GOT3 (cell line): ENCODE measurements around the gene FAM3A.
"Not testable (repeated sequence)": the region's sequence is repeated elsewhere in the genome, so short reads cannot be mapped to it uniquely, and the experiment has no call there.

Experiments
- DNase-seq: peaks from one replicate; lab custom pipeline; 2025; ENCODE audit warnings: mixed read lengths; lab: John Stamatoyannopoulos, UW

Gene FAM3A, protein sequence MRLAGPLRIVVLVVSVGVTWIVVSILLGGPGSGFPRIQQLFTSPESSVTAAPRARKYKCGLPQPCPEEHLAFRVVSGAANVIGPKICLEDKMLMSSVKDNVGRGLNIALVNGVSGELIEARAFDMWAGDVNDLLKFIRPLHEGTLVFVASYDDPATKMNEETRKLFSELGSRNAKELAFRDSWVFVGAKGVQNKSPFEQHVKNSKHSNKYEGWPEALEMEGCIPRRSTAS

DNA sequence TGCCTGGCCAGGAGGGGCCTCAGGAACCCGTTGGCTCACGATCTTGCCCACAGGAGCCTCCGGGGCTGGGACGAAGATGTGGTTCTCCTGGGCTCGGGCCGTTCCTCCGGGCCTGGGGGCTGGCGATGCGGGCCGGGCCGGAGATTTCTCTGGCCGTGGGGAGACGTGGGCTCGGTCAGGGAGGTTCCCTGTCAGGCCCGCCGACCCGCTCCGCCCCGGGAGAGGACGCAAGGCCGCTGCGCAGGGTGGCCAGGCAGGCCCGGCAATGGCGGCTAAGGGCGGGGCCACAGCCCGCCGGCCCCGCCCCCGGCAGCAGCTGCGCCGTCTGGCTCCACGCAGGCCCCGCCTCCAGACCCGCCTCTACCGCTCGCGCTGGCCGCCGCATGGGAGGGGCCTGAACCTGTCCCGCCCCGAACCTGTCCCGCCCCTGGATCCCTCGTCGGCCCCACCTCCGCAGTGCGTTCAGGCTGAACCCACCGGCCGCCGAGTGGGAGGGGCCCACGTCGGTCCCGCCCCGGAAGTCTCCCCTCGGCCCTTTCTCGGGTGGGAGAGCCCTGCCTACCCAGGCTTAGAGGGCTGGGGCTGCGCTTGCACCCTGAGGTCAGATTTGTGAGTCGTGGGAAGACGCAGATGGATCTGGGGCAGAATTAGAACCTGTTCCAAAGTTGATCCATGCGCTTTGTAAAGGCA is at the start of gene FAM3A:
Gene FAM3A, minus strand, starts transcription at position 267 of the 690 bp plus-strand sequence. CDS start 460 bp downstream, outside the sequence.
- peak; percentile 60 for DNase-seq

DNA sequence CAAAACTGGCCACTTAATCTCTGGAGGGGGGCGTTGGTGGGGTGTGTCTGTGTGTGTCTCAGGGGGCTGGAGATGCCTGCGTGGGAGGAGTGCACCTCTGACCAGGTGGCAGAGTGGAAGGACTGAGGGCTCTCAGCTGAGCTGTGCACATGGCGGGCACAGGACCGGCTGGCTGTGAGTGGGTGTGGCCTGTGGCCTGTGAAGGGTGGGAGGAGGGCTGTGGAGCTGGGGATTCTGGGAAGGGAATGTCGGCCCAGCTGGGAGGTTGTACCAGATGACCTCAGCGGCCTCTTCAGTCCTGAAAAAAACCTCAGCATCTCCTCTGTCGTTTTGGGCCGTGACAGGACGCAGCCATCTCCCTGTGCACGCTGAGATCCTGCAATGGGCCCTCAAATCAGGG is 46.3 kb upstream of the FAM3A start:
- DNase-seq = not testable (repeated sequence)

DNA sequence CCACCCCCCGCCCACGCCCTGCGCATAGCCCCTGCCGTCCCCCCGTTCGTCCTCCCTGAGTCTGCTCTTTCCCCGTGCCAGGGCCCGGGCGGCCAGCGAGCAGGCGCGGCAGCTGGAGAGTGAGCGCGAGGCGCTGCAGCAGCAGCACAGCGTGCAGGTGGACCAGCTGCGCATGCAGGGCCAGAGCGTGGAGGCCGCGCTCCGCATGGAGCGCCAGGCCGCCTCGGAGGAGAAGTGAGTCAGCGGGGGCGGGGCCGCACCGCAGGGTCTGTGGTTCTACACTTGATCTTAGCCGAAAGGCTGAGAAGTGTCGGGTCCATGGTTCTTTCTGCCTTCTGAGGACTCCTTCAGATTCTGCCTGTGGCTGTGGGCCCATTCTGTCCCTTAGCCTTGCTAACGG is 44.3 kb upstream of the FAM3A start:
- DNase-seq = not testable (repeated sequence)

DNA sequence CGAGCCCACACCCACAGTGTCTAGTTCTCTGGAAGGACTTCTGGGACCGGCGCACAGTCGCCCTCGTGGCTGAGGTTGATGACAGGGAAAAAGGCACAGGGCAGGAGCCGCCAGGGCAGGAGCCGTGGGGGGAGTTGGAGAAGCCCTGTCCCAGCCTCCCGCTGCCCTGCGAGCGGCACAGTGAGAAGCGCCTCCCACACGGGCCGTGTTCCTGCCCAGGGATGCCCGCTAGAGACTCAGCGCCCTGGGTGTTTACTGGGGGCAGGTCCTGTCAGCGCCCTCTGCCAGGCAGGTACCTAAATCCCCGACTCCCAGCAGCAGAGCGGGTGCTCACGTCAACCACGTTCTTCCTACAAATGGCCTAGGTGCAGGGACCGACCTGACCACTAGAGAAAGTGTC is 42.9 kb upstream of the FAM3A start:
- DNase-seq = not testable (repeated sequence)

DNA sequence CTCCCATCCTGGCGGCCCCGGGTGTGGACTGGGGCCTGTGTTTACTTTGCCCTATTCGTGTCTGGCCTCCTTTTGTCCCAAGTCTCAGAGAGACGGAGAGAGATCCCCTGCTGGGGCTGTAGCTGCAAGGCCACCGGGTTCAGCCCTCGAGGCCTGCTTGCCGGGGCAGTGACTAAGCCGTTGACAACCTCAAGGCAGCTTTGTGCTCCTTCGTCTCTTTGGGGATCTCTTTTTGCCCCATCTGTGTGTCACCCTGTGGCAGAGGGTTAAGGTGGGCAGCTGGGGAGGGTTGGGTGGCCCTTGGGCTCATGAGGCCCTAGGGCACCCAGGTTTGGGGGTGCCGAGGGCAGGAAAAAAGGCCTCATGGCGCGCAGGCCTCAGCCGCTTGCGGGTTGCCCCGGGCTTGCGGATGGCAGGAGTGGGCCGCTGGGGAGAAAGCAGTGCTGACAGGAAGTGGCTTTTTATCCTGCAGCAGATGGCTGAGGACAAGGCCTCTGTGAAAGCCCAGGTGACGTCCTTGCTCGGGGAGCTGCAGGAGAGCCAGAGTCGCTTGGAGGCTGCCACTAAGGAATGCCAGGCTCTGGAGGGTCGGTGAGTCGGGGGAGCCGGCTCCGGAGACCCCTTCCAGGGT is 42.1 kb upstream of the FAM3A start:
- DNase-seq = not testable (repeated sequence)

DNA sequence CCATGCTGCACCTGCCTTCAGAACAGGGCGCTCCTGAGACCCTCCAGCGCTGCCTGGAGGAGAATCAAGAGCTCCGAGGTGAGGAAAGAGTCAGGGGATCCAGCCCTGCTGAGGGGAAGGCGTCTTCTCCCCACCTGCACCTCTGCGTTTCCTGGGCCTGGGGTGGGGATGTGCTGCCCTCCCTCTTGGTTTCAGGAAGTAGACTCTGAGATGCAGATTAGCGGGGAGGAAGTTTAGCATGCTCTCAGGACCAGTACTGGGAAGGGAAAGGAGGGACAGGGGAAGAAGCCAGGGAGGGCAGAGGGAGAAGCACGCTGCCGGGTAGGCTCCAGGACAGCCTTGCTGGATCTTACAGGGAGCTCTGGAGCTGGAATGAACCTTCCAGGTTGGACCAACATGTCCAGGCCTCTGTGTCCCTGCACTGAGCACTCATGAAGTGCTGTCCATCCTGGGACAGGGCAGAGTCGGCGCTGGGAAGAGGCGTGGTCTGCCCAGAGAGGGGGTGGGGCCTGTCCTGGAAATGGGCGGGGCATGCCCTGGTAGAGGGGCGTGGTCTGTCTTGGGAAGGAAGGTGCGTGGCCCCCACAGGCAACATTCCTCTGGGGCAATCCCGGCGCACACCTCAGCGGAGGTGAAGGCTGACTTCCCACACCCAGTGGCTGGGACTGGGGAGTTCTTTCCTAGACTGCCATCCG is 36.2 kb upstream of the FAM3A start:
- DNase-seq = not testable (repeated sequence)

DNA sequence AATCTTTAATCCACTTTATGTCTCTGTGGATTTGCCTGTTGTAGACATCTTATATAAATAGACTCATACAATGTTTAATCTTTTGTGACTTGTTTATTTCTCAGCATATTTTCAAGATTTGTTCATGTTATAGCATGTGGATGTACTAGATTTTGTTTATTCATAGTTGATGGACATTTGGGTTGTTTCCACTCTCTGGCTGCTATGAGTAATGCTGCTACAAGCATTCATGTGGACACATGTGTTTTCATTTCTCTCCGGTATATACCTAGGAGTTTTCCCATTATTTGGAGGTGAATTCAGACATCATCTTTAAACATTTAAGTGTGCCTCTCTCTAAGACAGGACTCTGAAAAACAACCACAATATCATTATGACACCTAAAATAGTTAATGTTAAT is 33.7 kb upstream of the FAM3A start:
- no peak for DNase-seq

DNA sequence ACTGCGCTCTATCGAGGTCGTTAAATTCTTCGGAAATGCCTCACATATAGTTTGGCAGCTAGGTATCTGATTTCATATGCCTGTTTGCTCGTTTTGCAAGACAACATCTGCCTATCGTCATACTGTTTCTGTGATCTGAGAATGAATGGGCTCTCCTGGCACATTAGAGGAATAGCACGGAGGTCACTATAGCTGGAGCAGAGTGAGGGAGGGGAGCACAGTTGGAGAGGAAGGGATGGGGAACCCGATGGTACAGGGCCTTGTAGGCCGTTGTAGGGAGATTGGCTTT is 31.9 kb upstream of the FAM3A start:
- no peak for DNase-seq

DNA sequence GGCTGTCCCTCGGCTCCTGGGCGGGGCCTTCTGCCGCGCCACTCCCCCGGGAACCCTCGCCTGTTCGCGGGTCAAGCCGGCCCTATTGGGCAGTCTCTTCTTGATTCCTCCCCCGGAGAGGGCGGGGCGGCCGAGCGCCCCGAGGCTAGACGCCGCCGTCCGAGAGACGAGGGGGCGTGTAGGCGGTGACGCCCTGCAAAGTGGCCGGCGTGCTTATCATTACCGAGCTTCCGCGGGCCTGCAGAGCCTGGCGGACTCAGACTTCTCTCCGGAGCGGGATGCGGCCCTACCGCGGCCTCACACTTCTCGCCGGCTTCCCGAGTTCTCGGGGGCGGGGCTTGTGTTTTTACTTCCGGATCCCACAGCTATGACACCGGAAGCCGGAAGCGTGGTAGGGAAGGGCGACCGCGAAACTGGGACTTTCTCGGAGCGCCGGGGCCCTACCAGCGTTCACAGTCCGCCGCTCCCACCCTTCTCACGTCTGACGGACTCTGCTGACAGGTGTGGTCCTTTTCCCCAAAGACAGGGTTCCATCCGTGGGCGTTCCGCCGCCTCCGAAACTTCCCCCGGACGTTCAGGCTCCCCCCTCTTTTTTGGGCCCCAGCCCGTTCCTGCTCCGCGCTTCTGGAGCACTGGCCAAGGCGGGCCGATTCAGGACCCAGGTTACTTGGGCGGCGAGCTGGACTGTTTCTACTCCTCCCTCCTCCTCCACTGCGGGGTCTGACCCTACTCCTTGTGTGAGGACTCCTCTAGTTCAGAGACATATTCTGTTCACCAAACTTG is 31.4 kb upstream of the FAM3A start, which contains the start of gene IKBKG:
Gene IKBKG, plus strand, starts transcription at position 376 of the 783 bp plus-strand sequence. CDS start 4,383 bp downstream, outside the sequence.
- peak; percentile 90 for DNase-seq

DNA sequence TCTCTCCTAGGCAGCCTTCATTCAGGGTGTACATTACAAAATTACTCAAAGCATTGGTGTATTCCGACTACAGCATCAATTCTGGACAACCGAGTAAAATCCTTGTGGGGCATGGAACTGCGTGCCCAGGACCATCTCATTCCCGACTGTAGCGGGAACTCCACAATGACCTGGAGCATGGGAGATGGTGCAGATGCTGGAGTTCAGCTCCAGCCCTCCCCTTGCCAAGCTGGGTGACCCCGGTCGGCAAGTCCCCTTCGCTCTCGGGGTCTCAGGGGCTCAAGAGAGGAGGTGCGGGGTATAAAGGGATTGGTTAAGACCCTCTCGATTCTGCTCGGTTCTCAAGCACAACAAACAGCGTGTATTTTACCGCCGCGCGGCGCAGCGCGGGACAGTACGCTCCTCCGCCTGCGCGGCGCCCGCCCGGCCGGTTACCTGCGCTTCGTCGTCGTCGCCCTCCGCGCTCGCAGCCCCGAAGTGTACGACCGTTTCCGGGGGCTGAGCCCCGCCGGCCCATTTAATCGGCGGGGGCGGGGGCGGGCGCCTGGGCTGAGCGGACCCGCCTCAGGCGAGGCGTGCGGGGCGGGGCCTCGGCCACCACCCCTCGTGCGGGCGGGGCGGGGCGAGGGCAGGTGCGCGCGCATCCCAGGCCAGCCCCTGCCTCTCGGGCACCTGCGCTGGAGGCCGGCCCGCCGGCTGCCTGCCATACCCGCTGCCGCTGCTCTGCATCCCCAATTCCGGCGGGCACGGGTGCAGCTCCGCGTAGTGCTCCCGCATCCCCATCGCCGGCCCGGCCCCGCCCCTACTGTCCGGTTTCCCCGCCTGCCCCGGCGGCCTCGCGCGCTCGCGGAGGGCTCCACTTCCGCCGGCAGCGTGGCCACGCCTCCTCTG is 30.6 kb upstream of the FAM3A start, which contains the start of gene G6PD:
Gene G6PD, minus strand, starts transcription at position 493 of the 891 bp plus-strand sequence. CDS start 691 bp downstream, outside the sequence.
- DNase-seq = no peak

DNA sequence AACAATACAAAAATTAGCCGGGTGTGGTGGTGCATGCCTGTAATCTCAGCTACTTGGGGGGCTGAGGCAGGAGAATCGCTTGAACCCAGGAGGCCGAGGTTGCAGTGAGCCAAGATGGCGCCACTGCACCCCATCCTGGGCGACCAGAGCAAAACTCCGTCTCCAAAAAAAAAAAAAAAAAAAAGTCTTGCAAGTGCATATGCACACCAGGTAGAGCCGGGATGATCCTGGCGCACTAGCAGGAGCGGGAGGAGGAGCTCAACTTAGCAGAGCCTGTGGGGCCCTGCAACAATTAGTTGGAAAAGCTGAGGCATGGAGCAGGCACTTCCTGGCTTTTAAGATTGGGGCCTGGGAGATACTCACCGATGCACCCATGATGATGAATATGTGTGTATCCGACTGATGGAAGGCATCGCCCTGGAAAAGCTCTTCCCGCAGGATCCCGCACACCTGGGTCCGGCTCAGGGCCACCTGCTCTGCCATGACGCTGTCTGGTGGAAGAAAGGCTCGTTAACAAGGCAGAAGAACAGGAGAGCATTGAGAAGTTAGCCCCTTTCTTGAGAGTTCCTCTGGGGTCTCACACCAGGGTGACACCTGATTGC is 29.7 kb upstream of the FAM3A start:
- no peak for DNase-seq

DNA sequence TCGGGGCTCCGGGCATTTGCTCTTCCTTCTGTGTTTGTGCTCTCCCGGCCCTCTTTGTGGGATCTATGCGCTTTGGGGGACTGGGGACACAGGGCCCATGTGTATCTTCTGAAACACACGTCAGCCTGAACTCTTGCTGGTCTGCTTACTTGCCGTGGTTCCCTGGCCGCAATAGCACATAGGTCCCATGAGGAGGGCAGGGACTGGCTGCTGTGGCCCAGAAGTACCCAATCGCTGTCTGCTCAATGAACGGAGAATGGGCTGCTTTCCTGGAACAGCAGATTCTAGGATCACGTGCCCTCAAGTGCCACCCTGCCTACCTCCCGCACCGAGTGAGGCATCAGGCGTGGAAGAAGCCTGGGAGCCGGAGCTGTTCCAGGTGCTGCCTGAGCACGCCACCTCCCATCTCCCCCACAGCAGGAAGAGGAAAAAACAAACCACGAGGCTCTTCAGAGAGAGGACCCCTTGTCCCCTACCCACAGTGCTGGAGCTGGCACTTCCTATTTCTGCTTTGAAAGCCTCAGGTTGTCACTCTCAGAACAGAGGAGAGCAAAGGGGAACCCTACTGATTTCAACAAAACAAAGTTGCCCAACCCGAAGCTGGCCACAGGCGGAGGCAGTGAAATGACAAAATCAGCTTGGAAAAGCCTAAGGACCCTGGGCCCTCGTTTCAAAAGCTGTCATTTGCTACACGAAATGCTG is 26.8 kb upstream of the FAM3A start:
- DNase-seq = no peak

DNA sequence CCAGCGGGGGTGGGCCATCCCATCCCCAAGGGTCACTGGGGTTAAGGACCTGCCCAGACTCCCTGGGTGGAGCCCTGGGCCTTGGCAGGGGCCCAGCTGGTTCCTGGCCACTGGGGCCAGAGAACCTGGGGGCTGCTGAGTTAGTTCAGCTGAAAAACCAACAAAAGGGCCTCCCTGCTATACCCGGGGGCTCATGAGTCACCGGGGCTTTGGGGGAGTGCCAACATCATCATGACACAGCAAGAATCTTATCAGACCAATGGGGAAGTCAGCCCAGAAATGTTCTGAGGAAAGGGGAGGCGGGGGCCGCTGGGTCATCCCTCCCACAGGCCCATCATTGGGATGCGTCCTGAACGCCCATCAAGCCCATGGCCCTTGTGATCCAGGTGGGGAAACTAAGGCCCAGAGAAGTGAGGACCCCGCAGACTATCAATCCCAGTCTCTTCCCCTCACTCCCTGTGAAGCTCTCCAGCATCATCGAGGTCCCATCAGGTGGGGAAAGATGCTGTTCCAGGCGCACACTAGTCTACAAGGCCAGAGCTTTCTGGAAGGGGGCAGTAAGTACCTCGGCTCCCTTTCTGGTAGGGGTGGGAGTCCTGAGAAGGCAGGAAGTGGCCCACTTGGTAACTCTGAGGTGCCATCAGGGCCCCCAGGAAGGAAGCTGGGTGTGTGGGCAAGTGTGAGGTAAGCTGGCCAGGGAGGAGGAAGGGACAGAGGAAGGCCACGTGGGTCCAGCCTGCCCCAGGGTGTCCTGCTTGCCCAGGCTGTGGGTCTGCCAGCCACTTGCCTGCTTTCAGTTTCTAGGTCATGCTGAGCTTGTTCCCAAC is 26.1 kb upstream of the FAM3A start:
- DNase-seq = peak; percentile 62

DNA sequence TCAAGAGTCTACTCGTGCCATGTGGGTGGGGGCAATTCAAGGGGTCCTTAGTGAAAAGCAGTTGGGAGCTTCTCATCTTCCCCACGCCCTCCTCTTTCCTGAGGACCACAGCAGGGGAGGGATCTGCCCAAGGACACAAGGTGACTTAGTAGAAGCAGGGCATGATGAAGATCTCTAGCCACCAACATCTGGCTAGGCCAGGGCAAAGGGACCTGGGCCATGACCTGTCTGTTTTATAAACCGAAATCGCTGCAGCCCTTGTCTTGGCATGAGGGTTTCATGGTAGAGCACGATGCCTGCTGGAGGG is 25.5 kb upstream of the FAM3A start:
- no peak for DNase-seq

DNA sequence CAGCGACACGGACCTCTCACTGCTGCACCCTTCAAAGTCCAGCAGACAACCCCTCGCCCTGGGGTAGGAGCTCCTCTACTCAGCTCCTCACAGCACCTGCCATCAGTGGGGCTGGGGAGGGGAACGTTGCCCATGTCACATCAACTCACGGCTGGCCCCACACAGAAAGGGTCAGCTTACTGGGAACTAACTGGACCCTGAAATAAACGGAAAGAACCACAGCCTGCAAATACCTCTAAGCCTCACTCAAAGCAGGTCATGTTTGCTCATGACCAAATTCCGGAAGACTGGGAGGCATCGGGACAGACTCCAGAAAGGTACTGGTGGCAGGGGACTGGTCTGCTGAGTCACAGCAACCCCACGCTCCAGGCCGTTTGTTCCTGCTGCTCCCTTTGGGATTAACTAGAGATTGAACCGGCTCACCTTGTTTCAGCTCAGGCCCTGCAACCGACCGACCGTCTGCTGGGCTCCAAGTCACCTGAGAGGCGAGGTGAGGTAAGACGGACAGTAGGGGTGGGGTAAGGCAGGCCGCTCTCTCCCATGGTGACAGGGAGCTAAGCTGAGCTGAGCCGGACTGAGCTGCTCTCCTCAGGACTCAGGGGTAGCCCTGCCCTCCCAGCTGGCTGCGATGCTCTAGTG is 25.0 kb upstream of the FAM3A start:
- DNase-seq = no peak

DNA sequence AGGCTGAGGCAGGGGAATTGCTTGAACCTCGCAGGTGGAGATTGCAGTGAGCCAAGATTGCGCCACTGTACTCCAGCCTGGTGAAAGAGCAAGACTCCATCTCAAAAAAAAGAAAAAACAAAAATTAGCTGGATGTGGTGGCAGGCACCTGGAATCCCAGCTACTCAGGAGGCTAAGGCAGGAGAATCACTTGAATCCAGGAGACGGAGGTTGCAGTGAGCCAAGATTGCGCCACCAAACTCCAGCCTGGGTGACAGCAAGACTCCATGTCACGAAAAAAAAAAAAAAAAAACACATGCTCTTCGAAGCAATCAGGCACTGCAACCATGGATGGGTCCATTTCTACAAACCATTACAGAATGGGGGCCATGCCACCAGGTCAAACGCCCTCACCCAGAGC is 24.3 kb upstream of the FAM3A start:
- DNase-seq = not testable (repeated sequence)

DNA sequence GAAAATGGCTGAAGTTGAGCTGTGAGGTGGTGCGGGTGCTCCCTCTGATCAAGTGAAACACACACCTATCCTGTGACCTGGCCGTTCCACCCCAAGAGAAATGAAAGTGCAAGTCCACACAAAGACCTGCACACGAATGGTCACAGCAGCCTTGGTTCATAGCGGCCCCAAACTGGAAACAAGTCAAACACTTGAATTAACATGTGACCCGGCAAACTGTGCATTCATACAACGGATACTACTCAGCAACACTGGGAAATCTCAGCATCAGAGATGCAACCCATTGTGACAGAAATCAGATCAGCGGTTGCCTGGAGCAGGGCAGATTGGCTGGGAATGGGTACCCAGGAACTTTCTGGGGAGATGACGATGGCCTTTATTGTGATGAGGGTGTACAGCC is 23.0 kb upstream of the FAM3A start:
- no peak for DNase-seq

DNA sequence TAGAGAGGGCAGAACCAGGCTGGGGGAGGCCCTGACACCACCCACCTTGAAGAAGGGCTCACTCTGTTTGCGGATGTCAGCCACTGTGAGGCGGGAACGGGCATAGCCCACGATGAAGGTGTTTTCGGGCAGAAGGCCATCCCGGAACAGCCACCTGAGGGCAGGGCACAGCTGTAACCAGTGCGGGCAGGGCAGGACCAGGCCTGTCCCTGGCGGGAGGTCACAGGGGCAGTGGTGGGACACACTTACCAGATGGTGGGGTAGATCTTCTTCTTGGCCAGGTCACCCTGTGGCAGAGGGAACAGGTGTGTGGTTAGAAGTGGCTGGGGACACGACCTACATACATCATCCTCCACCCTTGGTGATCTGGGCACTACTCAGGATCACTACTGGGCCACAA is 19.9 kb upstream of the FAM3A start:
- no peak for DNase-seq
